Neuronal stem cell (in vitro differentiated cells): Measurements from ENCODE around the gene ALAS2.

Experiments
- DNase-seq: peaks from one replicate; pipeline ENCODE4 v3.0.0-alpha.2; 2013; ENCODE audit warnings: low spot score
- H2AFZ ChIP-seq: one replicate; pipeline ENCODE4 v1.6.1; 2013; ENCODE audit warnings: mild to moderate bottlenecking, low read length, inconsistent platforms
- H2AK5ac ChIP-seq: 2 replicates; pipeline ENCODE4 v1.6.1; 2013; ENCODE audit warnings: low read depth, mild to moderate bottlenecking, inconsistent platforms, low read length, moderate library complexity, mixed read lengths
- H2BK120ac ChIP-seq: 2 replicates; pipeline ENCODE4 v1.6.1; 2013; ENCODE audit warnings: low read depth, mild to moderate bottlenecking, inconsistent platforms, low read length, moderate library complexity, mixed read lengths
- H2BK12ac ChIP-seq: one replicate; pipeline ENCODE4 v1.6.1; 2013; ENCODE audit warnings: low read length, inconsistent platforms
- H2BK15ac ChIP-seq: 2 replicates; pipeline ENCODE4 v1.6.1; 2013; ENCODE audit warnings: mild to moderate bottlenecking, low read length, inconsistent platforms, mixed read lengths
- H2BK5ac ChIP-seq: one replicate; pipeline ENCODE4 v1.6.1; 2013; ENCODE audit warnings: inconsistent platforms, mild to moderate bottlenecking, low read length, moderate library complexity
- H3K14ac ChIP-seq: one replicate; pipeline ENCODE4 v1.6.1; 2013; ENCODE audit warnings: low read length, inconsistent platforms
- H3K18ac ChIP-seq: 2 replicates; pipeline ENCODE4 v1.6.1; 2013; ENCODE audit warnings: low read length, inconsistent platforms
- H3K23ac ChIP-seq: 2 replicates; pipeline ENCODE4 v1.6.1; 2013; ENCODE audit warnings: low read depth, mild to moderate bottlenecking, mixed read lengths, low read length, inconsistent platforms; ENCODE audit not compliant: poor library complexity
- H3K27ac ChIP-seq: replicated peaks from 3 replicates; pipeline ENCODE4 v1.5.1; 2013; ENCODE audit warnings: low read length, inconsistent platforms
- H3K27me3 ChIP-seq, 3 experiments: 2 replicates each; pipeline ENCODE4 v1.6.1; 2013; ENCODE audit warnings: low read length in 3 of 3, mild to moderate bottlenecking in 2 of 3, inconsistent platforms in 1 of 3, low read depth in 1 of 3, mixed read lengths in 1 of 3, moderate library complexity in 1 of 3; ENCODE audit not compliant: control insufficient read depth in 3 of 3, insufficient read depth in 3 of 3
- H3K36me3 ChIP-seq, 2 donors: replicated peaks in 1 of 2; 2 replicates each; pipeline ENCODE4 v1.6.1; 2013; ENCODE audit warnings: low read length in 2 of 2; ENCODE audit not compliant: control insufficient read depth in 2 of 2, insufficient read depth in 2 of 2
- H3K4ac ChIP-seq: 2 replicates; pipeline ENCODE4 v1.6.1; 2013; ENCODE audit warnings: inconsistent platforms, mild to moderate bottlenecking, low read length, moderate library complexity
- H3K4me1 ChIP-seq, 2 donors: 1 replicate in 1 of 2; 2 replicates in 1 of 2; pipeline ENCODE4 v1.6.1; 2013; ENCODE audit warnings: low read length in 2 of 2, low read depth in 1 of 2; ENCODE audit not compliant: control insufficient read depth in 2 of 2, insufficient read depth in 1 of 2
- H3K4me2 ChIP-seq: one replicate; pipeline ENCODE4 v1.6.1; 2013; ENCODE audit warnings: mild to moderate bottlenecking, low read length, inconsistent platforms; ENCODE audit not compliant: insufficient read depth, poor library complexity, severe bottlenecking
- H3K4me3 ChIP-seq, 2 donors: 2 replicates each; pipeline ENCODE4 v1.5.1; 2013; ENCODE audit warnings: low read length in 2 of 2, mild to moderate bottlenecking in 2 of 2, inconsistent platforms in 1 of 2, moderate library complexity in 1 of 2
- H3K79me1 ChIP-seq: one replicate; pipeline ENCODE4 v1.6.1; 2013; ENCODE audit warnings: low read depth, mild to moderate bottlenecking, inconsistent platforms, low read length, moderate library complexity
- H3K9ac ChIP-seq: one replicate; pipeline ENCODE4 v1.6.1; 2013; ENCODE audit warnings: mild to moderate bottlenecking, low read depth, low read length, inconsistent platforms; ENCODE audit not compliant: poor library complexity
- H3K9me3 ChIP-seq, 2 donors: replicated peaks in 1 of 2; 2 replicates each; pipeline versions ENCODE3 to v1.6.1; 2013; ENCODE audit warnings: low read length in 2 of 2, mild to moderate bottlenecking in 2 of 2, inconsistent platforms in 1 of 2, low read depth in 1 of 2, mixed read lengths in 1 of 2, moderate library complexity in 1 of 2; ENCODE audit not compliant: control insufficient read depth in 2 of 2, insufficient read depth in 1 of 2
- H4K8ac ChIP-seq: one replicate; pipeline ENCODE4 v1.6.1; 2013; ENCODE audit warnings: low read depth, mild to moderate bottlenecking, inconsistent platforms, low read length, moderate library complexity
- H4K91ac ChIP-seq: one replicate; pipeline ENCODE4 v1.6.1; 2013; ENCODE audit warnings: low read length, low read depth, mild to moderate bottlenecking, inconsistent platforms; ENCODE audit not compliant: poor library complexity
- WGBS, 2 donors: extraction: QIAGEN DNeasy Blood & Tissue Kit; methylation state at CpG; one replicate each; pipeline ENCODE4 v1.1.7; 2013; ENCODE audit warnings: missing lambda C conversion rate in 2 of 2, mixed read lengths in 1 of 2; ENCODE audit not compliant: insufficient read length in 2 of 2, insufficient replicate concordance in 1 of 2; ENCODE audit errors: extremely low coverage in 2 of 2; 5-methylcytosine and 5-hydroxymethylcytosine counted together

The ALAS2 gene

DNA sequence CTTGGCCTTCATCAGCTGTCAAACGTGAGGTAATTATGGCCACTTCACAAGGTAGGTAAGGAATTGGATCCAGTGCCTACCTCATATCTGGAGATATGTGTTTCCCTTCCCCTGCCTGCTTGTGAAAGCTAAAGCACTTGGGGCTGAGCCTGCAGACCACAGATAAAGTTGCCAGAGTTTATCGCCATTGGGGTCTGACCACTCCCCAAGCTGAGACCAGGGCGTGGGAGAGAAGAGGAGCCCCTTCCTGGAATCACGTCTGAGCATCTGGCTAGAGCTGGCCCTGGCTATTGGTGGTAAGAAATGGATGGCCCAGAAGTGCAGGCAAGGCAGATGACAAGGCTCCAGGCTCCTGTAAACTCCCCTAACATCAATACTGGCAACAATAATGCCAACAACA is 2.7 kb downstream of the ALAS2 start:
- Histone ChIP-seq H3K18ac (no peak overlapping the region), H2AFZ (no peak overlapping the region), H3K23ac (no peak overlapping the region), H4K91ac (no peak overlapping the region), H3K4ac (no peak overlapping the region), H3K27ac (no peak overlapping the region), H2BK5ac (no peak overlapping the region), H3K14ac (no peak overlapping the region), H3K4me1 (no peaks in the 10 kb centered on the region), H3K9me3 (no peaks in the 10 kb centered on the region), H3K27me3 (no peaks in the 10 kb centered on the region), H2AK5ac (no peak overlapping the region), H2BK15ac (no peak overlapping the region), H3K79me1 (no peaks in the 10 kb centered on the region), H2BK12ac (no peak overlapping the region), H4K8ac (no peak overlapping the region), H3K4me3 (no peak overlapping the region), H2BK120ac (no peak overlapping the region), H3K9ac (no peak overlapping the region), H3K4me2 (no peak overlapping the region), H3K36me3 (no peaks in the 10 kb centered on the region)
- no CpG with 5 or more reads among the region's 4 CpGs for WGBS, 2 donors
- no peak for DNase-seq

DNA sequence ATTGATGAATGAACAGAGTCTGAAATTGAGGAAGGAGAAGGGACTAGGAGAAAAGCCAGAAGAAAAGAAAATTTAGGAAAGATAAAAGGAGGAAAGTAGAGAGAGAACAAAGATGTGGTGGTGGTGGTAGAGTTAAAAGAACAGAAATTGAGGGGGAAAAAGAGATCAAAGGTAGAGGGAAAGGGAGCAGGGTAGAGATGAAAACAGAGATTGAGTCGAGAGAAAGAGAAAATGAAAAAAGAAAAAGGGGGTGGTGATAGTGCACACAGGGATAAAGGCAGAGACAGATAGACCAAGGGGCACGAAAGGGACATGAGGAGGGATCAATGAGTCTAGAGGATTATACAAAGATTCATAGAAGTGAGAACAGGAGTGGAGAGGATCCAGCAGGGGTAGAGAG is 3.9 kb downstream of the ALAS2 start:
- no peak overlapping the region for H3K27ac ChIP-seq
- no peak overlapping the region for H3K23ac ChIP-seq
- H3K4ac ChIP-seq = no peak overlapping the region
- no peaks in the 10 kb centered on the region for H3K9me3 ChIP-seq
- H2AFZ ChIP-seq = no peak overlapping the region
- H3K4me1 ChIP-seq = no peaks in the 10 kb centered on the region
- 100% methylated on average over 1 of the region's 2 CpGs; no CpG with 5 or more reads in 1 of the 2 donors for WGBS, 2 donors
- no peaks in the 10 kb centered on the region for H3K36me3 ChIP-seq
- no peak overlapping the region for H2BK15ac ChIP-seq
- H2BK5ac ChIP-seq = no peak overlapping the region
- H2BK12ac ChIP-seq = no peak overlapping the region
- no peak for DNase-seq
- H3K79me1 ChIP-seq = no peaks in the 10 kb centered on the region
- no peak overlapping the region for H3K9ac ChIP-seq
- no peak overlapping the region for H4K8ac ChIP-seq
- H2BK120ac ChIP-seq = no peak overlapping the region
- H2AK5ac ChIP-seq = no peak overlapping the region
- no peak overlapping the region for H3K4me3 ChIP-seq
- H3K18ac ChIP-seq = no peak overlapping the region
- H4K91ac ChIP-seq = no peak overlapping the region
- no peak overlapping the region for H3K4me2 ChIP-seq
- H3K27me3 ChIP-seq = no peaks in the 10 kb centered on the region
- H3K14ac ChIP-seq = no peak overlapping the region

DNA sequence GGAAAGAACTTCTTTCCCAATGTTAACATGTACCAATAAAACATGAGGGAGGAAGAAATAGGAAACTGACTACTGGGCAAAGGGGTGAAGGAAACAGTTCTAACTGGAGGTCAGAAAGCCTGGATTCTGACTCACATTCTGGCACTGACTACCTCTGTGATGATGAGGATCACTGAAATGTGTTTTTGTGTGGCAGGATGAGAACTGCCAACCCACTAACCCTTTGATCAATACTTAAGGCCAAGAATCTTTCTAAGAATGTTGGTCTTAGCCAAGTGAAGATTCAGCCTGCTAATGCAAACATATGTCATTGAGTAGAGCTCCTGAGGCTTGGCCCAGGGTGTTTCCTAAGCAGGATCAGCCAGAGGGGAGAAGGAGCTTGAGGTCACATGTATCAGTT is 4.6 kb downstream of the ALAS2 start:
- Histone ChIP-seq H3K27ac (no peak overlapping the region), H3K9ac (no peak overlapping the region), H3K4me2 (no peak overlapping the region), H2BK12ac (no peak overlapping the region), H3K79me1 (no peaks in the 10 kb centered on the region), H3K18ac (no peak overlapping the region), H3K36me3 (no peaks in the 10 kb centered on the region), H3K9me3 (no peaks in the 10 kb centered on the region), H3K27me3 (no peaks in the 10 kb centered on the region), H3K4me3 (no peak overlapping the region), H4K8ac (no peak overlapping the region), H2BK120ac (no peak overlapping the region), H2AFZ (no peak overlapping the region), H3K4ac (no peak overlapping the region), H4K91ac (no peak overlapping the region), H2BK5ac (no peak overlapping the region), H3K4me1 (no peaks in the 10 kb centered on the region), H3K23ac (no peak overlapping the region), H2AK5ac (no peak overlapping the region), H3K14ac (no peak overlapping the region), H2BK15ac (no peak overlapping the region)
- no peak for DNase-seq

DNA sequence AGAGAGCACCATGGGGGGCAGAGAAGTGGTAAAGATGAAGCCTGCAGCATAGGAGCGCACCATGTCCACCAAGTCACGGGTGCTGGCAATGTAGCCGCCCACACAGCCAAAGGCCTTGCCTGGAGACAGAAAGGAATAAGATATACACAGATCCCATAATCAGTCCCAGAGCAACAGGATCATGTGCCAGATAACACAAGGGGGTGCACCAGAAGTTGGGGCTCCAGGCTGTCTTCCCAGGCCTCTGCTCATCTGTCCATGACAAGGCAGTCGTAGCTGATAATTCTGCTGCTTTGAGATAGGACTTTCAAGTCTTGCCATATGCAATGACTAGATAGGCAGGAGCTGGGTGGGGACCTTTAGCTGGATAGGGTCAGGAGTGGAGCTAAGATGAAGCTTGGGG is 15.9 kb downstream of the ALAS2 start:
- peaks cover 0 to 3% (median 0%) of the 10 kb centered on the region in 3 experiments for H3K27me3 ChIP-seq
- no CpG with 5 or more reads among the region's 4 CpGs for WGBS, 2 donors
- no peak overlapping the region for H3K4ac ChIP-seq
- DNase-seq = no peak
- H3K36me3 ChIP-seq = no peaks in the 10 kb centered on the region
- H2BK120ac ChIP-seq = no peak overlapping the region
- H3K9ac ChIP-seq = no peak overlapping the region
- no peak overlapping the region for H2AFZ ChIP-seq
- H3K4me1 ChIP-seq = no peaks in the 10 kb centered on the region
- H3K27ac ChIP-seq = no peak overlapping the region
- no peak overlapping the region for H3K18ac ChIP-seq
- H3K4me2 ChIP-seq = no peak overlapping the region
- no peaks in the 10 kb centered on the region for H3K79me1 ChIP-seq
- no peak overlapping the region for H2BK5ac ChIP-seq
- H4K8ac ChIP-seq = no peak overlapping the region
- no peak overlapping the region for H3K4me3 ChIP-seq
- no peak overlapping the region for H2BK15ac ChIP-seq
- no peaks in the 10 kb centered on the region for H3K9me3 ChIP-seq
- H2AK5ac ChIP-seq = no peak overlapping the region
- H3K14ac ChIP-seq = no peak overlapping the region
- H2BK12ac ChIP-seq = no peak overlapping the region
- no peak overlapping the region for H3K23ac ChIP-seq
- H4K91ac ChIP-seq = no peak overlapping the region
